K562 (cell line): ENCODE data around the gene SPOCD1. TPM values are rescaled to one million over a fixed set of nuclear protein-coding genes. Genes with fewer than 3 reads are reported as not detected.

ENCODE experiments used
- ASH1L ChIP-seq: fragments of 450-650 bp; IDR thresholded peaks from 2 replicates; pipeline ENCODE4 v1.6.1; 2018; ENCODE audit warnings: borderline replicate concordance, mild to moderate bottlenecking, low read depth; ENCODE audit not compliant: partially characterized antibody
- ATF1 ChIP-seq, 2 experiments: fragments of 450-650 bp in 1 of 2; IDR thresholded peaks; 2 replicates each; pipeline ENCODE4 v1.6.1; 2016; ENCODE audit warnings: missing compliant biosample characterization in 1 of 2, missing genetic modification characterization in 1 of 2
- BHLHE40 ChIP-seq: IDR thresholded peaks from 2 replicates; pipeline ENCODE4 v1.6.1; 2011; ENCODE audit warnings: low read length, improper control_type of control experiment
- COPS2 ChIP-seq: fragments of 450-650 bp; conservative IDR thresholded peaks from 2 replicates; pipeline ENCODE4 v1.6.1; 2016; ENCODE audit warnings: mild to moderate bottlenecking, moderate library complexity
- ESRRA ChIP-seq: fragments of 450-650 bp; IDR thresholded peaks from 2 replicates; pipeline ENCODE4 v1.6.1; 2014; ENCODE audit warnings: low read depth, mild to moderate bottlenecking, moderate library complexity, borderline replicate concordance
- MCM3 ChIP-seq: fragments of 450-650 bp; IDR thresholded peaks from 2 replicates; pipeline ENCODE4 v1.6.1; 2016
- MTA1 ChIP-seq: fragments of 450-650 bp; IDR thresholded peaks from 2 replicates; pipeline ENCODE4 v1.6.1; 2017; ENCODE audit warnings: borderline replicate concordance
- PRPF4 ChIP-seq: fragments of 200-400 bp; formaldehyde crosslinking; IDR thresholded peaks from one replicate; pipeline ENCODE4 v1.6.1; 2017; ENCODE audit warnings: low read length, low read depth, mild to moderate bottlenecking; ENCODE audit not compliant: insufficient read depth, poor library complexity, severe bottlenecking
- SMAD1 ChIP-seq: fragments of 150-350 bp; IDR thresholded peaks from 2 replicates; pipeline ENCODE4 v1.6.1; 2014; ENCODE audit warnings: low read length, low read depth; ENCODE audit not compliant: partially characterized antibody
- TBP ChIP-seq: optimal IDR thresholded peaks from 2 replicates; pipeline ENCODE3; 2011; ENCODE audit warnings: low read depth, low read length, improper control_type of control experiment
- ZNF263 ChIP-seq: sonication (generic); formaldehyde crosslinking; IDR thresholded peaks from 2 replicates; pipeline ENCODE4 v1.8.0; 2022; ENCODE audit warnings: mild to moderate bottlenecking, missing genetic modification reagents, borderline replicate concordance
- ZNF707 ChIP-seq: fragments of 250-450 bp; sonication (Bioruptor Pico); conservative IDR thresholded peaks from 2 replicates; pipeline ENCODE4 v1.8.0; 2022; ENCODE audit warnings: inconsistent platforms, mild to moderate bottlenecking, moderate library complexity
- polyA plus RNA-seq, 8 experiments: library from polyadenylated mRNA; depleted of rRNA in 4 of 8; stranded (reverse) in 5 of 8; unstranded in 3 of 8; fragments of >200 nt; fragmentation: Nextera tagmentation in 2 of 8; fragmentation: Illumina TruSeq in 1 of 8; extraction: Ambion mirVana in 2 of 8; extraction: Trizol in 1 of 8; gene quantifications; 2 replicates each; pipeline versions ENCODE4 v1.2.1 to v1.2.3, GENCODE V29; 2011 to 2014; ENCODE audit warnings: inconsistent platforms in 1 of 8, missing spikeins in 1 of 8
- total RNA-seq, 7 experiments: library from RNA; depleted of rRNA in 6 of 7; stranded (reverse); fragments of >200 nt in 6 of 7; fragmentation: Illumina TruSeq in 2 of 7; extraction: Trizol in 2 of 7; gene quantifications; 2 replicates each; pipeline versions ENCODE4 v1.2.1 to v1.2.3, GENCODE V29; 2011 to 2021; ENCODE audit warnings: low replicate concordance in 1 of 7
- TF ChIP-seq, protein P1 (sequence below): fragments of 200-600 bp; sonication (generic); IDR thresholded peaks from one replicate; pipeline ENCODE4 v1.6.1; 2012; ENCODE audit warnings: mild to moderate bottlenecking, low read depth, low read length, inconsistent platforms
- TF ChIP-seq, protein P2 (sequence below): fragments of 200-800 bp; sonication (Bioruptor generic); IDR thresholded peaks from 2 replicates; pipeline ENCODE4 v1.6.1; 2017; ENCODE audit warnings: missing genetic modification characterization, missing compliant biosample characterization

Gene SPOCD1
- total and polyA plus RNA-seq, 9 of the 15 experiments (the other 6 are each of a cell fraction or from before 2014, with no cell fraction given): 0.03 to 0.71 (median 0.26) TPM; not detected in 1

DNA sequence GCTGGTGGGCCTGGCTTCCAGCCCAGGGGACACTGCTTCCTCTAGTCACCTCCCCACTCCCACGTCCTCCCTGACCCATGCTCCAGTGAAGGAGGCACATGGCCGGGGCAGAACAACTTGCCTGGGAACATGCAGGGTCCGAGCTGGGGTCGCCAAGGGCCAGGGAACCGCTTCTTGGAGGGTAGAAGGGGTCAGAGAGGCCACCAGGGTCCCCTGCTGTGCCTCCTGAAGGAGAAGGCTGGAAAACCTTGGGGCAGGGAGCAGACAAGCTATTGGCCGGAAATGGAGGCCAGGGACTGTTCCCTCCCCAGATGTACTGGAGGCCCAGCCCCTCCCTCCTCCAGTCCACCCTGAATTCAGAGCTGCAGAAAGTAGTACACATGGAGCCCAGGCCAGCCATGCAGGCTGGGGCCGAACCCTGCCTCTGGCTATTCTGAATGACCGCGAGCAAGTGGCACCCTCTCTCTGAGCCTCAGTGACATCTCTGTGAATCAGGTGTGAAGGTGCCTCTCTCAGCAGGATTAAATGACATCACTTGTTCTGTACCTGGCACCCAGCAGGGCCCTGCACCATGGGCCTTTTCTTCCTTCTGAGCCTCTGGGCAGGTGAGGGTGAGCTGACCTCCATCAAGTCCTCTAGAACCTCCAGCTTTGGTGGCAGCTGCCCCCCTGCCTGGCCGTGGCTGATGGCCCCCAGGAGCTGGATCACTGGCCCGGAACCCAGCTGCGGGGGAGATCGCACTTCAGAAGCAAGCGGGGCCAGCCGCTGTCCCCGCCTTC lies 15.7 kb downstream of the SPOCD1 start (continued):
- TF ChIP-seq ATF1 (CRISPR knock-in tag; IDR thresholded peaks at IDR 0.05) (no peak), ATF1 (tag; IDR thresholded peaks at IDR 0.05) (peak; percentile 49; the same call in 1 of the 2 replicates), TBP (no peak), ASH1L (no peak), BHLHE40 (no peak), PRPF4 (no peak), ZNF263 (peak; percentile 70; the same call in 1 of the 2 replicates), ZNF707 (CRISPR knock-in tag) (no peak), SMAD1 (no peak), ESRRA (no peak), MCM3 (no peak), COPS2 (no peak), MTA1 (no peak)
- TF ChIP-seq, protein P1, sequence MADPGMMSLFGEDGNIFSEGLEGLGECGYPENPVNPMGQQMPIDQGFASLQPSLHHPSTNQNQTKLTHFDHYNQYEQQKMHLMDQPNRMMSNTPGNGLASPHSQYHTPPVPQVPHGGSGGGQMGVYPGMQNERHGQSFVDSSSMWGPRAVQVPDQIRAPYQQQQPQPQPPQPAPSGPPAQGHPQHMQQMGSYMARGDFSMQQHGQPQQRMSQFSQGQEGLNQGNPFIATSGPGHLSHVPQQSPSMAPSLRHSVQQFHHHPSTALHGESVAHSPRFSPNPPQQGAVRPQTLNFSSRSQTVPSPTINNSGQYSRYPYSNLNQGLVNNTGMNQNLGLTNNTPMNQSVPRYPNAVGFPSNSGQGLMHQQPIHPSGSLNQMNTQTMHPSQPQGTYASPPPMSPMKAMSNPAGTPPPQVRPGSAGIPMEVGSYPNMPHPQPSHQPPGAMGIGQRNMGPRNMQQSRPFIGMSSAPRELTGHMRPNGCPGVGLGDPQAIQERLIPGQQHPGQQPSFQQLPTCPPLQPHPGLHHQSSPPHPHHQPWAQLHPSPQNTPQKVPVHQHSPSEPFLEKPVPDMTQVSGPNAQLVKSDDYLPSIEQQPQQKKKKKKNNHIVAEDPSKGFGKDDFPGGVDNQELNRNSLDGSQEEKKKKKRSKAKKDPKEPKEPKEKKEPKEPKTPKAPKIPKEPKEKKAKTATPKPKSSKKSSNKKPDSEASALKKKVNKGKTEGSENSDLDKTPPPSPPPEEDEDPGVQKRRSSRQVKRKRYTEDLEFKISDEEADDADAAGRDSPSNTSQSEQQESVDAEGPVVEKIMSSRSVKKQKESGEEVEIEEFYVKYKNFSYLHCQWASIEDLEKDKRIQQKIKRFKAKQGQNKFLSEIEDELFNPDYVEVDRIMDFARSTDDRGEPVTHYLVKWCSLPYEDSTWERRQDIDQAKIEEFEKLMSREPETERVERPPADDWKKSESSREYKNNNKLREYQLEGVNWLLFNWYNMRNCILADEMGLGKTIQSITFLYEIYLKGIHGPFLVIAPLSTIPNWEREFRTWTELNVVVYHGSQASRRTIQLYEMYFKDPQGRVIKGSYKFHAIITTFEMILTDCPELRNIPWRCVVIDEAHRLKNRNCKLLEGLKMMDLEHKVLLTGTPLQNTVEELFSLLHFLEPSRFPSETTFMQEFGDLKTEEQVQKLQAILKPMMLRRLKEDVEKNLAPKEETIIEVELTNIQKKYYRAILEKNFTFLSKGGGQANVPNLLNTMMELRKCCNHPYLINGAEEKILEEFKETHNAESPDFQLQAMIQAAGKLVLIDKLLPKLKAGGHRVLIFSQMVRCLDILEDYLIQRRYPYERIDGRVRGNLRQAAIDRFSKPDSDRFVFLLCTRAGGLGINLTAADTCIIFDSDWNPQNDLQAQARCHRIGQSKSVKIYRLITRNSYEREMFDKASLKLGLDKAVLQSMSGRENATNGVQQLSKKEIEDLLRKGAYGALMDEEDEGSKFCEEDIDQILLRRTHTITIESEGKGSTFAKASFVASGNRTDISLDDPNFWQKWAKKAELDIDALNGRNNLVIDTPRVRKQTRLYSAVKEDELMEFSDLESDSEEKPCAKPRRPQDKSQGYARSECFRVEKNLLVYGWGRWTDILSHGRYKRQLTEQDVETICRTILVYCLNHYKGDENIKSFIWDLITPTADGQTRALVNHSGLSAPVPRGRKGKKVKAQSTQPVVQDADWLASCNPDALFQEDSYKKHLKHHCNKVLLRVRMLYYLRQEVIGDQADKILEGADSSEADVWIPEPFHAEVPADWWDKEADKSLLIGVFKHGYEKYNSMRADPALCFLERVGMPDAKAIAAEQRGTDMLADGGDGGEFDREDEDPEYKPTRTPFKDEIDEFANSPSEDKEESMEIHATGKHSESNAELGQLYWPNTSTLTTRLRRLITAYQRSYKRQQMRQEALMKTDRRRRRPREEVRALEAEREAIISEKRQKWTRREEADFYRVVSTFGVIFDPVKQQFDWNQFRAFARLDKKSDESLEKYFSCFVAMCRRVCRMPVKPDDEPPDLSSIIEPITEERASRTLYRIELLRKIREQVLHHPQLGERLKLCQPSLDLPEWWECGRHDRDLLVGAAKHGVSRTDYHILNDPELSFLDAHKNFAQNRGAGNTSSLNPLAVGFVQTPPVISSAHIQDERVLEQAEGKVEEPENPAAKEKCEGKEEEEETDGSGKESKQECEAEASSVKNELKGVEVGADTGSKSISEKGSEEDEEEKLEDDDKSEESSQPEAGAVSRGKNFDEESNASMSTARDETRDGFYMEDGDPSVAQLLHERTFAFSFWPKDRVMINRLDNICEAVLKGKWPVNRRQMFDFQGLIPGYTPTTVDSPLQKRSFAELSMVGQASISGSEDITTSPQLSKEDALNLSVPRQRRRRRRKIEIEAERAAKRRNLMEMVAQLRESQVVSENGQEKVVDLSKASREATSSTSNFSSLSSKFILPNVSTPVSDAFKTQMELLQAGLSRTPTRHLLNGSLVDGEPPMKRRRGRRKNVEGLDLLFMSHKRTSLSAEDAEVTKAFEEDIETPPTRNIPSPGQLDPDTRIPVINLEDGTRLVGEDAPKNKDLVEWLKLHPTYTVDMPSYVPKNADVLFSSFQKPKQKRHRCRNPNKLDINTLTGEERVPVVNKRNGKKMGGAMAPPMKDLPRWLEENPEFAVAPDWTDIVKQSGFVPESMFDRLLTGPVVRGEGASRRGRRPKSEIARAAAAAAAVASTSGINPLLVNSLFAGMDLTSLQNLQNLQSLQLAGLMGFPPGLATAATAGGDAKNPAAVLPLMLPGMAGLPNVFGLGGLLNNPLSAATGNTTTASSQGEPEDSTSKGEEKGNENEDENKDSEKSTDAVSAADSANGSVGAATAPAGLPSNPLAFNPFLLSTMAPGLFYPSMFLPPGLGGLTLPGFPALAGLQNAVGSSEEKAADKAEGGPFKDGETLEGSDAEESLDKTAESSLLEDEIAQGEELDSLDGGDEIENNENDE: no peak
- TF ChIP-seq, protein P2, sequence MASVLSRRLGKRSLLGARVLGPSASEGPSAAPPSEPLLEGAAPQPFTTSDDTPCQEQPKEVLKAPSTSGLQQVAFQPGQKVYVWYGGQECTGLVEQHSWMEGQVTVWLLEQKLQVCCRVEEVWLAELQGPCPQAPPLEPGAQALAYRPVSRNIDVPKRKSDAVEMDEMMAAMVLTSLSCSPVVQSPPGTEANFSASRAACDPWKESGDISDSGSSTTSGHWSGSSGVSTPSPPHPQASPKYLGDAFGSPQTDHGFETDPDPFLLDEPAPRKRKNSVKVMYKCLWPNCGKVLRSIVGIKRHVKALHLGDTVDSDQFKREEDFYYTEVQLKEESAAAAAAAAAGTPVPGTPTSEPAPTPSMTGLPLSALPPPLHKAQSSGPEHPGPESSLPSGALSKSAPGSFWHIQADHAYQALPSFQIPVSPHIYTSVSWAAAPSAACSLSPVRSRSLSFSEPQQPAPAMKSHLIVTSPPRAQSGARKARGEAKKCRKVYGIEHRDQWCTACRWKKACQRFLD (CRISPR knock-in tag): no peak
